ENCODE data around the gene SLC47A1.
"Not testable (repeated sequence)": the region's sequence is repeated elsewhere in the genome, so short reads cannot be mapped to it uniquely, and the experiment has no call there.

The SLC47A1 gene

DNA sequence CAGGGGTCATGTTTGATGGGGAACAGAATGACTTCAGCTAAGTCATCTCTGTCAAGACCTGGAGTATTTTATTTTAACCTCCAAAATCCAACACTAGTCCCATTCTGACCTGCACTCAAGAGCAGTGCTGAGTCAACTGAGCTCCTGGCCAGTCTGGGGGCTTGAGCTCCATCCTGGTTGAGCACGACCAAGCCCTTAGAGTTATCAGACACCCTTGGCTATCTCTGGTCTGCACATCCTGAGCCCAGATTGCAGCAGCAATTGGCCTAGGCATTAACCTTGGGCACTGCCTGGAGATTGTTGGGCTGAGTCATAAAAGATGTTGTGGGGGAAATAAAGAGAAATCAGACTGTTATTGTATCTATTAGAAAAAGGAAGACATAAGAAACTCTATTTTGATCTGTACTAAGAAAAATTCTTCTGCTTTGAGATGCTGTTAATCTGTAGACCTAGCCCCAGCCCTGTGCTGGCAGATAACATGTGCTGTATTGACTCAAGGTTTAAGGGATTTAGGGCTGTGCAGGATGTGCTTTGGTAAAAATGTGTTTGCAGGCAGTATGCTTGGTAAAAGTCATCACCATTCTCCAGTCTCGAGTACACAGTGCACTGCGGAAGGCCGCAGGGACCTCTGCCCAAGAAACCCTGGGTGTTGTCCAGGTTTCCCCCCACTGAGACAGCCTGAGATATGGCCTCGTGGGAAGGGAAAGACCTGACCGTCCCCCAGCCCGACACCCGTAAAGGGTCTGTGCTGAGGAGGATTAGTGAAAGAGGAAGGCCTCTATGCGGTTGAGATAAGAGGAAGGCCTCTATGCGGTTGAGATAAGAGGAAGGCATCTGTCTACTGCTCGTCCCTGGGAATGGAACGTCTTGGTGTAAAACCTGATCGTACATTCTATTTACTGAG, 14.0 kb upstream of the SLC47A1 start:
- not testable (repeated sequence) for DNase-seq (ENCODE audit: low read depth, low spot score)

DNA sequence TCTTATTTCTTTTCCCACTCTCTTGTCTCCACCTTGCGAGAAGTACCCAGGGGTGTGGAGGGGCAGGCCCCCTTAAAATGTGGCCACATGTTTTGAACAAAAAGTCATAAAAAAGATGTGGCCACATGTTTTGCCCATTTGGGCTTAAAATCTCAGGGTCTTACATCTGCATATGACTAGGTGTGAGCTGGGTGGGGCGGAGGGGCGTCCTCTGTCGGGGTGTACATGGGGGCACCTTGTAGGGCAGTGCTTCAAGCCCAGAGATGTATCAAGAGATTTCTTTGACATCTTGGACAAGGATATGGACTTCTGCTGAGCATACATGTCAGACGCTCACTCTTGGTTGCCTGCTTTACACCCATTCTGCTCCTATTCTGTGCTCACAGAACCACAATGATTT, 13.0 kb upstream of the SLC47A1 start:
- no peak for DNase-seq (ENCODE audit: low read depth, low spot score)

DNA sequence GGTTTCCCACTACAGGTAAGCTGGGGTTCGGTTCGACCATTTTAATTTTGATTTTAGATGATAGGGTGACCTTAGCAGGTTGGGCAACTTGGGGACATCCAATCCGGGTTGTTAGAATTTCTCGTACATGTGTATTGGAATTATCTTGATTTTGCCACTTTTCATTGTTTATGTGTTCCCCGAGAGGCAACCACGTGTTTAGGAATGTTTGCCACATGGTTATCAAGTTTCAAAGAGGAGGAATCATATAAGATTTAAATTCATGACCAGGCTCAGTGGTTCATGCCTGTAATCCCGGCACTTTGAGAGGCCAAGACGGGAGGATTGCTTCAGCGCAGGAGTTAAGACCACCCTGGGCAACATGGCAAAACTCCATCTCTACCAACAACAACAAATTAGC, 10.0 kb upstream of the SLC47A1 start:
- no peak for DNase-seq (ENCODE audit: low read depth, low spot score)

DNA sequence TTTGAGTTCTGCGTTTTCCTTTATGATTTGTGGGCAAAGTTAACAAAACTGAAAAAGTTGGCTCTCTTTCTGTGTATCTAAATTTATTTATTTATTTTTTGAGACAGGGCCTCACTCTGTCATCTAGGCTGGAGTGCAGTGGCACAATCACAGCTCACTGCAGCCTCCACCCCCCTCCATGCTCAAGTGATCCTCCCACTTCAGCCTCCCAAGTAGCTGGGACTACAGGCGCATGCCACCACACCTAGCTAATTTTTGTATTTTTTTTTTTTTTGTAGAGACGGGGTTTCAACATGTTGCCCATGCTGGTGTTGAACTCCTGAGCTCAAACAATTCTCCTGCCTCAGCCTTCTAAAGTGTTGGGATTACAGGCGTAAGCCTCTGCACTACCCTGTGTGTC, 6.7 kb upstream of the SLC47A1 start:
- not testable (repeated sequence) for DNase-seq (ENCODE audit: low read depth, low spot score)

DNA sequence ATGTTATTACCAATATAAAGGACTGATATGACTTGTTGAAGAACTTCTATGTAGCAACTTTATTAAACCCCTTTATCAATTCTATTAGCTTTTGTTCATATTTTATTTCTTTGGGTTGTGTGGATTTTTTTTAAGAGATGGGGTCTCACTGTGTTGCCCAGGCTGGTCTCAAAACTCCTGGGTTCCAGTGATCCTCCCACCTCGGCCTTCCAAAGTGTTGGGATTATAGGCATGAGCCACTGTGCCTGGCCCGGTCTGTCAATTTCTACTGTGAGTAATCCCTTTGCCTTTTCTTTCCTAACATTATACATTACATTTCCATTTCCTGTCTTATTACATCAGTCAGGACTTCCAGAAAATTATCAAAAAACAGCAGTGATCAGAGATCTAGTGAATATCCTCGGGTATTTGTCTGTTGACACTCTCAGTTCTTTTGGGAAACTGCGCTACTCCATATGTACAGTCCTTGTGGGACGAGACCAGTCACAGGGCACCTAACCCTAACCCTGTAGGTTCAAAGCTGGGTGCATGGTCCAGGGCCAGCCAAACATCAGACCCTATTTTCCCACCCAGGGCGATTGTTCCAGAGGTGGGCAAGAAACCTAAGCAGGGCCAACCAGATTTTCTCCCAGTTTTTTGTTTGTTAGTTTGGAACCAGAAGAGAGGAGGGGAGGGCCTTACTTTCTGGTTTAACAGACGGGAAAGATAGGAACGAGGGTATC, 1.7 kb upstream of the SLC47A1 start:
- no peak for DNase-seq (ENCODE audit: low read depth, low spot score)

DNA sequence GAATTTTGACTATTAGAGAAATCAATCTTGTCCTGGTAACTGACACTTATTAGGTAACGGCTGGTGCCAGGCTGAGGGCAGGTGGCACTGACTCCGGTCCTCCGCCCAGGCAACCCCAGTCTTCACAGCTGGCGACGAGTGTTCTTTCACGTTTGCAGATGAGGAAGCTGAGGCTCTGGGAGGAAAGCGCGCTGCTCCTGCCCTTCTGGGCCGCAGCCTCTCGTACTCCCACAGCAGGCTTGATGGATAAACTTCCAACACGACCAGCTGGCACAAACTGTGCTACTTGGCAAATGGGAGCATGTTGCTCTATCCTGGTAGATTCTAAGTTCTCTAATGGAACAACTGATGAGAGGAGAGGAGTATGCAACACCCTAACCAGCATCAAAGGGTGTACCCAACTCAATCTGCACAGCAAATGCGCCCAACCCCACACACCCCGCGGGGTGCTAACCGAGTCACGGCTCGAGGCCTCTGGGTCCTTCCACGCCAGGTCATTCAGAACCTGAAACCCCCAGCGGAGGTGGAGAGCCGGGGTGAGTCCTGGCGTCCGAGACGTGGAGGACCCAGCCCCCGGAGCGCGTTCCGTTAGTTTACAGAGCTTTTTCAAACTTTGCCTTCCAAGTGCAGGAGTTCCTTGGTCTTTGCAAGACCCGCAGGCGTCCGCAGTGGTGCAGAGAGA, 477 bp upstream of the SLC47A1 start:
- no peak for DNase-seq (ENCODE audit: low read depth, low spot score)

DNA sequence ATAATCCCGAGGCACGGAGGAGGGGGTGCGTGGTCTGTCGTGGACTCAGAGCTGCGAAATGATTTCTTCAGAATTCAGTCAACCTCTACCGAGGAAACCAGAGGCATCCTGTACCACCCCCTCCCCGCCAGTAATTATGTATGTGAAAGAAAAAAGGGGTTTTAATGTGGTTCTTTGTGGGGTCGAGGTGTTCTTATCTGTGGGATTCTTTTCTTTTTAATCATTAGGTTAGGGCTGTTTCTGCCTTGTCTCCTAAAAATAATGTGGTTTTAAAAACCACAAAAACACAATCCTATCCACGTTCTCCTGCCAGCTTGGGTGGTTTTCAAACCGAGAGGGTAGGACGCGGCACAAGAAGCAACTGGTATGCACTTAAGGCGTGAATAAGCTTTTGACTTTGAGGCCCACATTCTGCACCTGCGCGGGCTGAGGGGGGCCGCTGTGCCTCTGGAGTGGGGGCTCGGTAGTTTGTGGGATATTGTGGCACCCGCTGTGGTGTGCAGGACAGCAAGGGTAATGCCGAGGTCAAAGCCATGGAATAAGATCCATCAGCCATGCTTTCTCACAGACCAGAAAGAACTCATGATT, 1.0 kb downstream of the SLC47A1 start:
- DNase-seq (ENCODE audit: low read depth, low spot score) = peak; percentile 91

DNA sequence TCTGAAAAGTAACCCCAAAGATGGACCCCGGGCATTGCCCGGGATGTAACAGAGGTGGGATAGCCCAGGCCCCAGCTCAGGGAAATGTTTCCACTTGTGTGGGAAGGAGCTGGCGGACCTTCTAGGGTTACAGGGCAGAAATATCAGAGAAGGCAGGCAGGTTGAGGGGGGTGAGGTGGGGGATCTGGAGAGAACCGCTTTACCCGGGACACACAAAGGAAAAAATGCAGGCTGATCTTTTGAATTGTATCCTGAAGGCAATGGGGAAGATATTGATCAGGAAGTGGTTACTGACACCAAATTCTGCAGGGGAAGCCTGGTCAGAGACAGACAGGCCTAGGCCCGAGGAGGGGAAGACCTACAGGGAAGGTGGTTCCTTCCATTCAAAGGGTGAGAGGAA, 3.5 kb downstream of the SLC47A1 start:
- DNase-seq (ENCODE audit: low read depth, low spot score) = no peak

DNA sequence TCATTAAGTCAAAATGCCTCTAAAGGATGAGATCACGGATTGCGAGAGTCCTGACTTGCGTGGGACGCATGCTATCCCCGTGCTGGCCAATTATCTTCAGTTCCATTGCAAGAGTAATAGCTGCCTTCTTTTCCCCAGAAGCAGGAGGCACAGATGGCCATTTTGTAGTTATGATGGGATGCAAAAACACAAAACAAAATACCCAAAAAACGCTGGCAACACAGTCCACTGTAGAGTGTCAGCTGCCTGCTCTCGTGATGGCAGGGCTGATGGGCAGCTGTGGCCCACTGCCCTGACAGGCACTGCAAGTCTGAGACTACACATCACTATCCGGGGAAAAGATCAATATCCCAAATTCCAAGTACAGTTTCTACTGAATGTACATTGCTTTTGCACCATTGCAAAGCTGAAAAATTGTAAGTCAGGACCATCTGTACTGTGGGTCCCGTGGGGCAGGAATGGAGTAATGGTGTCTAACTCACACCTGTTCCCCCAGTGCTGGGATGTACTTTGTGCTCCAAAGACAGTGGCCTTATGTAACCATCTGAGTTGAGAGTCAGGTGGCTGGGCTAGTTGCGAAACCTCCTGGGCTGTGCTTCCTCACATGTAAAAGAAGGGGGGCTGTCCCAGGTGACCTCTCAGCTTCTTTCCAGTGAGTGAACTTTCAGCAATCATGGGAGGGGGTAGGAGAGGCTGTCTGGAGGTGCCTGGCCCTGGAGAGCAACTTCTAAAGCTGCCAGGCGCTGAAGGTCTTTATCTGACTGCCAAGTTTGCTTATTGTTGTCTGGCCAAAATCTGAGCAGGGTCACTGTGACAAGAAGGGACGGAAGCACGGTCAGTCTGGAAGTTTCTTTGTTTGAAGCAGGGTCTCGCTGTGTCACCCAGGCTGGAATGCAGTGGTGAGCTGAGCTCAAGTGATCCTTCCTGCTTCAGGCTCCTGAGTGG, 4.7 kb downstream of the SLC47A1 start:
- DNase-seq (ENCODE audit: low read depth, low spot score) = no peak

DNA sequence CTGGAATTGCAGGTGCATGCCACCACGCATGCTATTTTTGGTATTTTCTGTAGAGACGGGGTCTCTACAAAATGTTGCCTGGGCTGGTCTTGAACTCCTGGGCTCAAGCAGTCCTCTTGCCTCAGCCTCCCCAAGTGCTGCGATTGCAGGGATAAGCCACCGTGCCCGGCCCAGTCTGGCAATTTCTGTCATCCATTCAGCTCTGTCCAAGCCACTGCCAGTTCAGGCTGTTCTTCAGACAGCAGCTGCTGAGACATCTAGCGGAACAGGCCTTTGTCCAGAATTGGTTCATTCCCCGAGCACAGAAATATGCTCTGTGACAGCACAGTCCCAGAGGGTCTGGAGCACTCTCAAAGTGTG, 5.4 kb downstream of the SLC47A1 start:
- no peak for DNase-seq (ENCODE audit: low read depth, low spot score)

DNA sequence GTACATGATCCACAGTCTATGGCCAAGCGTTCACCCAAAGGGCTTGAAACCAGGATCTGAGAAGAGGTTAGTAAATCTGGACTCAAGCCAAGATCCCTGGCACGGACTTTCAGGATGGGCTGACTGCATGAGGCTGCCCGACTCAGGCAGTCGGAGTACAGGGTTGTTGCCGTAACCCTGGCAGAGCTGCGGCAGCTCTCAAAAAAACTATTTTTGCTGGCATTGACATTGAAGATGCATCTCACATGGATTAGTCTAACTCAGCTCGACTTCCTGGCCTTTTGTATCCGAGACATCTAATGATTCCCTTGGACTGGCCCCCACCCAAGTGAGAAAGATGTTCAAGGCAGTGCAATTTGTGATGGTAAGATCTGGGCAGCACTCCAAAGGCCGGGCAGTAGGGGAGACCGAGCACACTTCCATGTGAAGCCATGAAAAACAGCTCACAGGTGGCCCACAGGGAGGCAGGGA, 6.2 kb downstream of the SLC47A1 start:
- DNase-seq (ENCODE audit: low read depth, low spot score) = no peak

DNA sequence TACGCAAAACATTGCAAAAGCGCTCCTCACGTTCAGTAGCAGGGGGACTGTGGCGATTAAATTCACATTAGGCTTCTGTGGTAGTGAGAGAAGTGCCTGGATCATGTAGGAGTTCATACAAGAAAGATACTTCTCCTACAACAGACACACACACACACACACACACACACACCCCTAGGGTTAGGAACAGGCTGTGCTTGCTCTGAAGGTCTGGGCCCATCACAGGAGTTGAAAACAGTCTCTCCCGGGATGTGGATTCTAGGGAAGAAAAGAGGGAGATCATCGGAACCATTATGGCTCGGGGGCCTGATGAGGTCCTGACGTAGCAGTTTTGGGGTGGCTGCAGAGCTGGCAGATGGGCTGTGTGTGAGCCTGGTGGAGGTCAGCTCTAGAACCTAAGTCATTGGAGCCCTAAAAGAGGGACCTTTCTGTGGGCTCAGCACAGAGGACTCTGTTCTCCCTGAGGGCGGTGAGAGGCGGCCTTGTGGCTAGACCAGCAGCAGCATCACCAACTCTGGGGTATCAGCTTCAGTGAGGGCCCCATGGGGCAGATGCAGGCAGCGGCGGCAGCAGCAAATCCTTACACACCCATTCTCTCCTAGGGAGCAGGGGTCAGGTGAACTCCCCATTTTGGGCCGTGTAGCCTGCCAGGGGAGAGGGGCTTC, 7.2 kb downstream of the SLC47A1 start:
- DNase-seq (ENCODE audit: low read depth, low spot score) = no peak

DNA sequence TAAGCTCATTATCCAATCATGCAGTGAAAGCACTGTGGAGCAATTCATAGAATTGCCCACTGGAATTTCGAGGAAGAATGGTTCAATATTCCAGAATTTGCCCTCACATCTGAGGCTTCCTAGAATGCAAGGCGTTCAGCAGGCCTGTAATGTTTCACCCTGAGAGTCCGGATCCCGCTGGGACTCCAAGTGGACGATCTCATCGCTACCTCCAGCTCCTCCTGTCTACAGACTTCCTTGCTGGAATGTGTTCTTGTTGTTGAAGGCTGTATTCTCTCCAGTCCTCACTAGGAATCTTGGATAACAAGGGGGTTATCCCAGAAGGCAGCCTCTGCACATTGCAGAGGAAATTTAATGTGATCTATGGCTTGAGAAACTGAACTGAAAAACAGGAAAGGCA, 7.8 kb downstream of the SLC47A1 start:
- peak; percentile 41 for DNase-seq (ENCODE audit: low read depth, low spot score)

DNA sequence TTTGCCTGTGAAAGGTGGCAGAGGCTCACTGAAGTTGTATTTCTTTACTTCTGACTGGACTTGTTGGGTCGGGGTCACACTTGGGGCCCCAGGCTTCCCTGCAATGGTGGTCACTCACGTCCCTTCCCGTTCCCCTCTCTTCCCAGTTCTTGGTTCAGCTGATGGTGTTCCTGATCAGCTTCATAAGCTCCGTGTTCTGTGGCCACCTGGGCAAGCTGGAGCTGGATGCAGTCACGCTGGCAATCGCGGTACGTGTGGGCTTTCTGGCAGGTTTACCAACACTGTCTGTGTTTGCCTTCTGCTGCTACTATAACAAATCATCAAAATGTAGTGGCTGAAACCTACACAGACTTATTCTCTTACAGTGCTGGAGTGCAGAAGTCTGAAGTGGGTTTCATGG, 8.6 kb downstream of the SLC47A1 start:
- no peak for DNase-seq (ENCODE audit: low read depth, low spot score)

DNA sequence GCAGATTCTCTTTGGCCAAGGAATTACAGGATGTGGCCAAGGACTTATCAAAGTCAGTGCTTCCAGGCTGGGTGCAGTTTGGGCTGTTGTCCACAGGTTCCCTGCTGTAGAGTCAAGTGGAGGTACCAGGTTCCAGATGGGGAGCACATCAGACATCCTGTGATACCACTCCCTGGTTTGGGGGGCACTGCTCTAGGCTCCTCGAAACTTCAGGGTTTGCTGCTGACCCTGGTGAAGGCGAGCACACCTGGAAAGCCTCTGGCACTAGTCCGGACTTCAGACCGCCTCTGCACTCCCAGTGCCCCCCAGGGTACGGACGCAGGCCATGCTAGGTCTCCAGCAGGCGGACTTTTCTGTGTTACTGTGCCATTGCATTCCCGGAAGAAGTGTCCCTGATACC, 10.7 kb downstream of the SLC47A1 start:
- no peak for DNase-seq (ENCODE audit: low read depth, low spot score)

DNA sequence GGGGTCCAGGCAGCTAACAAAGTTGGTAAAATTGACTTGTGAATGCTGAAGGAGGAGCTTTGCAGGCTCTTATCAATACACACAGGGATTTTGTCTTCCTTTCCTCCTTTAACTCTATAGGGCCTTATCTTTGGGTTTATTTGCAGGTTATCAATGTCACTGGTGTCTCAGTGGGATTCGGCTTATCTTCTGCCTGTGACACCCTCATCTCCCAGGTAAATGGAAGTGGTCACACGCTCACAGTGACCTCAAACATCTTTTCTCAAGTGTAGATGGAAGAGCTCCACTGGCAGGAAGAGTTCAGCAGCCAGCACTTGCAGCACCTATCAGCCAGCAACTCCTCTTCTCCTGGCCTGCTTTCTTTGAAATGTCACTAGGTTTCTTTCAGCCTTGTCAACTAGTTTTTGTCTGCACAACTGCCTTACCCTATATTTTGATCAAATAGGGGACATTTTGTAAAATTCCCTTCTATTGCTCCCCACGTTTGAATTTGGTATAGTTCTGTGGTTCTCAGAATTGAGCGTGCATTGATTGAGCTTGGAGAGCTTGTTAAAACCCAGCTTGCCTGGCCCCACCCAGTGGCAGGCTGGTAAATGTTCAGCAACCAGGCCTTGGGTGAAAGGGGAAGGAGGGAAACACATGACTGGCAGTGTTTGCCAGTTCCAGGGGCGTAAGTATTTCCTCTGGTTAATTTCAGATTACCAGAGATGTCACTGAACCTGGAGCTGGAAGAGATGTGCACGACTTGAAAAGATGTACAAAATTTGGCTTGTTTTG, 12.8 kb downstream of the SLC47A1 start:
- DNase-seq (ENCODE audit: low read depth, low spot score) = no peak

DNA sequence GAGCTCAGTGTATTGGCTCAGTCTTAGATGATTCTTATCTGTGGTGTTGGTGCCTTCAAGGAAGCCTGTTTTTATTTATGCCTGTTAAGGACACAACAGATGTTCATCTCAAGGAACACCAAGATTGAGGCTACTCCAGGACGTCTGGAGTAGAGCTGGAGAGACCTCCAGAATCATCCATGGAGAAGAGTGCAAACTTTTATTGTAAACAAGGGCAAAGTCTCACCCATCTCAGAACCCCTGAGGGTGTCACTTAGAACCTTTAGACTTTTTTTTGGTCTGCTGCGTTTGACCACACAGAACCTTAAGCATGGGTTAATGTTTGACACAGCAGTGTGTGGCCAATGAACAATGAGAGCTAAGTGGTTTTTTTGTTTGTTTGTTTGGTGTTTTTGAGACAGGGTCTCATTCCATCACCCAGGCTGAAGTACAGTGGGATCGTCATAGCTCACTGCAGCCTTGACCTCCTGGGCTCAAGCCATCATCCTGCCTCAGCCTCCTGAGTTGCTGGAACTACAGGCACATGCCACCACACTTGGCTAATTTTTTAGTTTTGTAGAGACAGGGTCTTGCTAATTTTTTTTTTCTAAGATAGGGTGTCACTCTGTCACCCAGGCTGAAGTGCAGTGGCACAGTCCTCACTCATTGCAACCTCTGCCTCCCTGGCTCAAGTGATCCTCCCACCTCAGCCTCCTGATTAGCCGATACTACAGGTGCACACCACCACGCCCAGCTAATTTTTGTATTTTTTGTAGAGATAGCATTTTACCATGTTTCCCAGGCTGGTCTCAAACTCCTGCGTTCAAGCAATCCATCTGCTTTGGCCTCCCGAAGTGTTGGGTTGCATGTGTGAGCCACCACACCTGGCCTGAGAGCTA, 16.3 kb downstream of the SLC47A1 start:
- no peak for DNase-seq (ENCODE audit: low read depth, low spot score)

DNA sequence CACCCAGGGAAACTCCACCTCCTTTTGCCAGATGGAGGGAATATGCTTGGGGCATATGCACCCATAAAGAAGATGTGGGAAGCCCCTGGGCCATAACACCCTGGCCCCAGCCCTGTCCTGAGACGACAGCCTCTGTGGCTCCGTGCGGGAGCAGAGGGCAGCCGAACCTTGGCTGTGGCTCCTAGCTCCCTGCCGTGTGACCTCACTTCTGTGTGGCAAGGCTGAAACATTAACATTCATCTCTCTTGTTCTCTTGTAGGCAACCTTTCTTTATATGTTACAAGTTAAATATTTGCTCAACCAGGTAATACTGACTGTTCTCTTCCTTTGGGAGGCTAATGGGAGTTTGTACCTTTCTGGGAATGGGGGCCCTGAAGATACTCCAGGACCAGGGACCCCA, 17.5 kb downstream of the SLC47A1 start:
- DNase-seq (ENCODE audit: low read depth, low spot score) = no peak
